Measurements from ENCODE around the gene GAPT.
"Not testable (repeated sequence)": the region's sequence is repeated elsewhere in the genome, so short reads cannot be mapped to it uniquely, and the experiment has no call there.

Gene GAPT

GRCh38 chr5:58505971-58506640 is 14.9 kb downstream of the GAPT start:
- DNase-seq = no peak

DNA sequence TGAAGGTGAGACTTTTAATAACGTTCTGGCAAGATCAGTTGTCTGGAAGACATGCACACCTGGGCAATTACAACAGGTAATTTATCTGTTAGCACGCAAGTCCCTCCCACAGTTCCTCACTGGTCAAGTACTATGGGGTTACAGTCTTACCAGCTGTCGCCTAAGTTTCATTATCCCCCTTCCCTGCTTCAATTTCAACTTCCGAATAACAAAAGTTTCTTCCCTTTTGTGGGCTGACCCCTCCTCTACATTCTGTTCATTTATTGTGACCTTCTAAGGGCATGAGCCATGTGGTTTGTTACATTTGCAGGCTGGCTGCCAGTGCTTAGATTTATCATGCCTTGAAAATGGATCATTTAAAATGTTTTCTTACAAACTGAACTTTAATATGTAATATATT is 16.5 kb downstream of the GAPT start:
- no peak for DNase-seq

- DNase-seq = no peak
Observed at GRCh38 chr5:58517198-58517597, 26.0 kb downstream of the GAPT start.

GRCh38 chr5:58523956-58524355 is 32.7 kb downstream of the GAPT start:
- no peak for DNase-seq

GRCh38 chr5:58524571-58524970 is 33.3 kb downstream of the GAPT start:
- DNase-seq = no peak

- no peak for DNase-seq
Observed at GRCh38 chr5:58530942-58531490, 39.8 kb downstream of the GAPT start.

DNA sequence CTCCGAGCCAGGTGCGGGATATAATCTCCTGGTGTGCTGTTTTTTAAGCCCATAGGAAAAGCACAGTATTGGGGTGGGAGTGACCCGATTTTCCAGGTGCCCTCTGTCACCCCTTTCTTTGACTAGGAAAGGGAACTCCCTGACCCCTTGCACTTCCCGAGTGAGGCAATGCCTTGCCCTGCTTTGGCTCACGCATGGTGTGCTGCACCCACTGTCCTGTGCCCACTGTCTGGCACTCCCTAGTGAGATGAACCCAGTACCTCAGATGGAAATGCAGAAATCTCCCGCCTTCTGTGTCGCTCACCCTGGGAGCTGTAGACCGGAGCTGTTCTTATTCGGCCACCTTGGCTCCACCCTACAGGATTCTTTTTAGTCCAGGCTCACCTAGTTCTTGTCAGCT is 50.7 kb downstream of the GAPT start:
- DNase-seq = not testable (repeated sequence)

- no peak for DNase-seq
Observed at GRCh38 chr5:58542709-58543108, 51.5 kb downstream of the GAPT start.

- no peak for DNase-seq
Observed at GRCh38 chr5:58543723-58544122, 52.5 kb downstream of the GAPT start.

DNA sequence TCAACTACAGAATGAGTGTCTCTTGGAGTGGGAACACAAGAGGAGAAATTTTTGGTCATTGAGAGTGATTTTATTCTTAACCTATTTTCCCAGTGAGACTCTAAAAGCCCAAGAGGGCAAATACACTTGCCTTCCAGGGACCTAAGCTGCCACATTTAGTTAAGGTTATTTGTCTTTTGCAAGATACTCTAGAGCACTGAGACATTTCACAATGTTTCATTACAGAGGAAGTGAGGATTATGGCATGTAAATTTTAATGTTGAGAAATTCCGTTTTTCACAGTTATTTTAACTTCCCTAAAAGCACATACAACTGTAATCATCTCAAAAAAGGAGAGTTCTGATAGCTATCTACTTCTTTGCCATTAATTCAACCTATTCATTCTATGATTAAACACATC is 53.0 kb downstream of the GAPT start:
- no peak for DNase-seq

DNA sequence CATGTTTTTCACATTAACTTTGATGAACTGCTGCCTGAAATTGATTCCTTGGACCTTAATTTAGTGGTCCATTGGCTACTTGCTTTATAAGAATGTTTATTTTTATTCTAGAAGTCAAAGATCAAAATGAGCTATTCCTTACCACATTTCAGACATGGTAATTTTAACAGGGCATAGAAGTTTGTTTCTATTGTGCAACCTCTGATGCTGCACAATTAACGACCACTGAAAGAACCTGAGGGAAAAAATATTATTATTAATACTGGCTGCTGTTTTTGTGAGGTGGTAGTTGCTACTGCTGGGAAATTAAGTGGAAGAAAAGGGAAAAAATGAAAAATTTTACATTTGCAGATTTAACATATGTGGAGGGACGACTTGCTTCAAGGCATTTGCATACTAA is 53.7 kb downstream of the GAPT start:
- no peak for DNase-seq

DNA sequence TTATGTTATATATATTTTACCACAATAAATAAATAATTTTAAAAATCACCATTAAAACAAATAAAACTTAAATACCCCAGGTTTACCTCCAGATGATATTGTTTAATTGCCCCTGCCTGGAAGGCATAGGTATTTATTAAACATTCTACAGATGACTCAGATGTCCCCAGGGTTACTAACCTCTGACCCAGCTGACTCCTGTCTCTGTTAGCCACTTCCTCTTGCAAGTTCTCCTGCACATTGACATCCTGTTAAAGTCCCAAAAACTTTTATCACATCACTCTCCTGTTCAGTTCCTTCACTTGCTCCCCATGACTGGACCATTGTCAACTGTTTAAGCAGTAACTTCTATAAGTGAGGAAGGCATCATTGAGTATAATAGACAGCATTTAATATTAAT is 54.7 kb downstream of the GAPT start:
- DNase-seq = no peak
